Psoas muscle (tissue), 8 donors: ENCODE results near the gene LGALS1. TPM values are rescaled to one million over a fixed set of nuclear protein-coding genes. Genes with fewer than 3 reads are reported as not detected.

Source experiments
- ATAC-seq, 4 donors: fragments of 200-7000 bp; cut with Tn5 transposase; one replicate each; pipeline ENCODE4 v1.9.1; 2020; ENCODE audit warnings: moderate library complexity in 3 of 4, mild to moderate bottlenecking in 2 of 4
- DNase-seq, 2 donors: peaks; one replicate each; pipeline ENCODE4 v3.0.0-alpha.2; 2020
- H3K27ac ChIP-seq: fragments of 200-600 bp; one replicate; pipeline ENCODE4 v1.8.0; 2022
- H3K27me3 ChIP-seq, 3 donors: fragments of 200-600 bp in 1 of 3; one replicate each; pipeline versions ENCODE4 v1.6.1 to v1.8.0; 2013 to 2022; ENCODE audit warnings: low read length in 2 of 3, mild to moderate bottlenecking in 2 of 3, moderate library complexity in 1 of 3; ENCODE audit not compliant: insufficient read depth in 3 of 3
- H3K36me3 ChIP-seq, 2 donors: fragments of 200-600 bp in 1 of 2; one replicate each; pipeline versions ENCODE4 v1.6.1 to v1.8.0; 2013 to 2022; ENCODE audit warnings: low read depth in 1 of 2, mild to moderate bottlenecking in 1 of 2, moderate library complexity in 1 of 2; ENCODE audit not compliant: insufficient read depth in 1 of 2
- H3K4me1 ChIP-seq: fragments of 200-600 bp; one replicate; pipeline ENCODE4 v1.8.0; 2022
- H3K4me3 ChIP-seq: fragments of 200-600 bp; one replicate; pipeline ENCODE4 v1.8.0; 2022; ENCODE audit warnings: mild to moderate bottlenecking
- H3K9me3 ChIP-seq: fragments of 200-600 bp; one replicate; pipeline ENCODE4 v1.8.0; 2022
- WGBS, 3 donors: extraction: QIAGEN DNeasy Blood & Tissue Kit; methylation state at CpG; one replicate each; pipeline versions ENCODE4 v1.1.6 to v1.1.7; 2013; 5-methylcytosine and 5-hydroxymethylcytosine counted together
- intact Hi-C, 2 donors: fragments of 100-400 bp; cut with DNase I; formaldehyde crosslinking; loops; one replicate each; pipeline versions ENCODE4 v1.11.0 to v1.14.2; 2022
- polyA plus RNA-seq, 3 donors: library from polyadenylated mRNA; stranded (reverse); fragments of 200-250 nt; gene quantifications; one replicate each; pipeline ENCODE4 v1.2.3, GENCODE V29; 2013
- total RNA-seq, 4 donors: library from RNA; stranded (reverse); fragmentation: NEBNext Ultra II Directional in 2 of 4; extraction: Animal tissue kit (Norgen Biotek cat#: 25700) in 2 of 4; gene quantifications; one replicate each; pipeline versions ENCODE4 v1.2.1 to v1.2.4, GENCODE V29; 2021 to 2023
- TF ChIP-seq, protein P1 (sequence below): fragments of 200-600 bp; IDR thresholded peaks from one replicate; pipeline ENCODE4 v1.8.0; 2022; ENCODE audit warnings: antibody characterized with exemption
- donor health status: healthy with polysubstance abuse.
- donor health status: DM: no; HTN: no; CAD: no; lungs with moderate emphysema.
- donor health status: Bipolar disorder and iron deficiency.
- donor health status: healthy.
- donor health status: DM: yes; HTN: yes; CAD: no.
- donor health status: DM: no; HTN: no; CAD: no.
- donor health status: DM: no; HTN: no; CAD: no.
- donor health status: DM: yes; HTN: yes; CAD: no.

Gene LGALS1
- total and polyA plus RNA-seq, 7 donors, result 434 to 1,817 (median 976) TPM

DNA sequence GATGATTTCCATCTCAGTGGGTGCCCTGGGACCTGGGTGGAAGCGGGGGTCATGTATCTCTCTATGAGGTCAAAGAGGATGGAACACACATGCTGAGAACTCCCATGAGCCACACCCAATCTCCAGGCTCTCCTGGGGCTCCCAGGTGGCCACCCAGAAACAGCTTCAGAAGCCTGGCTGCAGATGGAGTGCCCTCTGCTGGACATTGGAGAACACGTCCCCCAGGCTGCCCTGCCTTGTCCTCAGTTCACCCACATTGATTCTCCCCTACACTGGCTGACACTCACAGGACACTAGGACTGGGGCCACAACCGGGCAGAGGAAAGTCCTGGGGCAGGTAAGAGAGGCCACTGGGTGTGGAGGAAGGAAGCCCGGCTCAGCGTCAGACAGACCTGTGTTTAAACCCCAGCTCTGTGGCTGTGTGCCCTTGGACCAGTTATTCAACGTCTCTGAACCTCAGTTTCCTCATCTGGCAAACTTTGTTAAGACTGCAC lies 6.2 kb downstream of the LGALS1 start:
- no peak overlapping the region for H3K4me3 ChIP-seq
- H3K36me3 ChIP-seq, result peaks cover 0 to 32% of the 10 kb centered on the region in 2 donors
- no peaks in the 10 kb centered on the region for H3K27me3 ChIP-seq
- no peak overlapping the region for H3K27ac ChIP-seq
- TF ChIP-seq, protein P1, sequence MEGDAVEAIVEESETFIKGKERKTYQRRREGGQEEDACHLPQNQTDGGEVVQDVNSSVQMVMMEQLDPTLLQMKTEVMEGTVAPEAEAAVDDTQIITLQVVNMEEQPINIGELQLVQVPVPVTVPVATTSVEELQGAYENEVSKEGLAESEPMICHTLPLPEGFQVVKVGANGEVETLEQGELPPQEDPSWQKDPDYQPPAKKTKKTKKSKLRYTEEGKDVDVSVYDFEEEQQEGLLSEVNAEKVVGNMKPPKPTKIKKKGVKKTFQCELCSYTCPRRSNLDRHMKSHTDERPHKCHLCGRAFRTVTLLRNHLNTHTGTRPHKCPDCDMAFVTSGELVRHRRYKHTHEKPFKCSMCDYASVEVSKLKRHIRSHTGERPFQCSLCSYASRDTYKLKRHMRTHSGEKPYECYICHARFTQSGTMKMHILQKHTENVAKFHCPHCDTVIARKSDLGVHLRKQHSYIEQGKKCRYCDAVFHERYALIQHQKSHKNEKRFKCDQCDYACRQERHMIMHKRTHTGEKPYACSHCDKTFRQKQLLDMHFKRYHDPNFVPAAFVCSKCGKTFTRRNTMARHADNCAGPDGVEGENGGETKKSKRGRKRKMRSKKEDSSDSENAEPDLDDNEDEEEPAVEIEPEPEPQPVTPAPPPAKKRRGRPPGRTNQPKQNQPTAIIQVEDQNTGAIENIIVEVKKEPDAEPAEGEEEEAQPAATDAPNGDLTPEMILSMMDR, result peak; percentile 85
- peak; percentile 44 to 61 (median 57) for ATAC-seq
- DNase-seq, result peak; percentile 76 to 86
- intact Hi-C loops, result loop anchor here (1.0 to 2.0 kb wide), 3 partner anchors 21 to 39 kb away; no protein-coding TSS in a partner anchor
- 17 to 20% (median 19%) methylated on average over 6 of the region's 6 CpGs for WGBS, 3 donors
- no peaks in the 10 kb centered on the region for H3K9me3 ChIP-seq
- H3K4me1 ChIP-seq, result peaks cover 16% of the 10 kb centered on the region

DNA sequence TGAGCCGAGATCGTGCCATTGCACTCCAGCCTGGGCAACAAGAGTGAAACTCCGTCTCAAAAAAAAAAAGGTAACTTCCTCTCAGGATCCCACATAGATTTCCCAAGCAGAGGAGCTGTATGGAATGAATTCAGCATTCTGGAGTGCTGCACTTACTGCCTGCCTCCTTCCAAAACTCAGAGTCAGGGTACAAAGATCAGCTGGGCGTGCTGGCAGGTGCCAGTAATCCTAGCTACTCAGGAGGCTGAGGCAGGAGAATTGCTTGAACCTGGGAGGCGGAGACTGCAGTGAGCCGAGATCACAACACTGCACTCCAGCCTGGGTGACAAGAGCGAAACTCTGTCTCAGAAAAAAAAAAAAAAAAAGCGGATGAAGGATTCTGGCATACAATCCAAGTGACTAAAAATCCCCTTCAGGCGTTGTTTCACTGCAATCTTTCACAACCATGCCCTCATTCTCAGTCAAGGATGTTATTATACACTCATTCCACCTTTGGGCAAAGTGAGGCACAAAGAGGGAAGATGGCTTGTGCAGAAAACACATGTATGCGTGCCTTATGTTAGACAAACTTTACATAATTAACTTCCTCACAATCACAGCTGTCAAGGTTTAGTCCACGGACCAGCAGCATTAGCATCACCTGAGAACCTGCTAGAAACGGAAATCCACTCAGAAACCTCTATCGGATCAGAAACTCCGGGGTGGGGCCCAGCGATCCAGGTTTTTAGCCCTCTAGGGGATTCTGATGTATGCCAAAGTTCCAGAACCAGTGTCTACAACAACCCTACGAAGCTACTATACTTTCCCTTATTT lies 9.6 kb downstream of the LGALS1 start:
- Histone ChIP-seq H3K27ac (no peak overlapping the region), H3K36me3 (peaks cover 0 to 30% of the 10 kb centered on the region in 2 donors), H3K27me3 (no peaks in the 10 kb centered on the region), H3K4me1 (peaks cover 20% of the 10 kb centered on the region), H3K4me3 (no peak overlapping the region), H3K9me3 (no peaks in the 10 kb centered on the region)
- DNase-seq (no peak), ATAC-seq (no peak)
- TF ChIP-seq, protein P1, result no peak
- intact Hi-C loops, result no loop called here
- 72 to 80% (median 75%) methylated on average over 16 of the region's 16 CpGs for WGBS, 3 donors

GRCh38 chr22:37686002-37686982 lies 10.9 kb downstream of the LGALS1 start, which contains the start of gene NOL12:
Gene NOL12, plus strand, starts transcription at chr22:37686343. Its CDS starts 50 bp downstream, at chr22:37686393.
- Histone ChIP-seq H3K36me3 (peaks cover 0 to 36% of the 10 kb centered on the region in 2 donors), H3K4me3 (peak within 1 kb of the TSS; percentile 78), H3K27me3 (no peaks in the 10 kb centered on the region), H3K27ac (peak within 1 kb of the TSS; percentile 99), H3K9me3 (no peaks in the 10 kb centered on the region), H3K4me1 (peaks cover 18% of the 10 kb centered on the region)
- 2% methylated on average over 43 to 62 of the region's 62 CpGs for WGBS, 3 donors
- ATAC-seq (peak; percentile 86 to 94 (median 90)), DNase-seq (peak; percentile 79 to 89)
- TF ChIP-seq, protein P1, result no peak
- intact Hi-C loops, result loop anchor here in 1 of 2 donors (1.0 kb wide), 1 partner anchor 28 kb away; the partner anchor contains the start of gene PDXP

- no peaks in the 10 kb centered on the region for H3K9me3 ChIP-seq
- peaks cover 0 to 67% of the 10 kb centered on the region in 2 donors for H3K36me3 ChIP-seq
- intact Hi-C loops, result no loop called here
- H3K4me3 ChIP-seq, result no peak overlapping the region
- no peak overlapping the region for H3K27ac ChIP-seq
- TF ChIP-seq, protein P1, result no peak
- DNase-seq, result no peak
- H3K4me1 ChIP-seq, result peaks cover 20% of the 10 kb centered on the region
- WGBS, 3 donors, result 86 to 92% (median 89%) methylated on average over 7 of the region's 7 CpGs
- no peak for ATAC-seq
- H3K27me3 ChIP-seq, result no peaks in the 10 kb centered on the region
These were observed 15.0 kb downstream of the LGALS1 start for GRCh38 chr22:37690407-37690806.
